Adrenal gland (tissue), 12 donors: ENCODE results near the gene HSD17B14. TPM values are rescaled to one million over a fixed set of nuclear protein-coding genes. Genes with fewer than 3 reads are reported as not detected.

Experiments
- DNase-seq, 7 donors: peaks; one replicate each; pipeline ENCODE4 v3.0.0-alpha.2; 2019 to 2020
- H3K27ac ChIP-seq, 5 donors: fragments of 200-600 bp; sonication (generic) in 4 of 5; 1 replicate in 3 of 5; 2 replicates in 2 of 5; pipeline versions ENCODE4 v1.5.1 to v1.8.0; 2016 to 2020; ENCODE audit warnings: mild to moderate bottlenecking in 1 of 5
- H3K27me3 ChIP-seq: fragments of 200-600 bp; 2 replicates; pipeline ENCODE4 v1.8.0; 2021
- H3K36me3 ChIP-seq, 2 donors: fragments of 200-600 bp; replicated peaks in 1 of 2; 1 replicate in 1 of 2; 2 replicates in 1 of 2; pipeline versions ENCODE4 v1.5.1 to v1.8.0; 2018 to 2022
- H3K4me1 ChIP-seq, 2 donors: fragments of 200-600 bp; replicated peaks in 1 of 2; 1 replicate in 1 of 2; 2 replicates in 1 of 2; pipeline versions ENCODE4 v1.5.1 to v1.8.0; 2018 to 2021
- H3K4me3 ChIP-seq, 4 donors: fragments of 200-600 bp; sonication (generic) in 3 of 4; one replicate each; pipeline ENCODE4 v1.5.1; 2016 to 2018
- H3K9me3 ChIP-seq, 3 donors: fragments of 200-600 bp; sonication (generic) in 1 of 3; replicated peaks in 1 of 3; 1 replicate in 2 of 3; 2 replicates in 1 of 3; pipeline versions ENCODE4 v1.5.1 to v1.8.0; 2016 to 2021
- CTCF ChIP-seq, 6 experiments: fragments of 450-650 bp in 4 of 6; fragments of 200-600 bp in 2 of 6; sonication (generic) in 1 of 6; IDR thresholded peaks; 1 replicate in 5 of 6; 2 replicates in 1 of 6; pipeline versions ENCODE4 v1.5.1 to v1.8.0; 2016 to 2021; ENCODE audit warnings: antibody characterized with exemption in 6 of 6, mild to moderate bottlenecking in 2 of 6, moderate library complexity in 1 of 6
- POLR2A ChIP-seq, 2 donors: fragments of 450-650 bp; IDR thresholded peaks; one replicate each; pipeline ENCODE4 v1.6.1; 2017; ENCODE audit warnings: antibody characterized with exemption in 2 of 2, mild to moderate bottlenecking in 2 of 2, moderate library complexity in 1 of 2
- WGBS, 4 donors: extraction: QIAGEN DNeasy Blood & Tissue Kit in 2 of 4; methylation state at CpG; one replicate each; pipeline versions ENCODE4 v1.1.5 to v1.1.7; 2013 to 2017; 5-methylcytosine and 5-hydroxymethylcytosine counted together
- intact Hi-C, 2 donors: fragments of 100-400 bp; cut with DNase I; formaldehyde crosslinking; loops; one replicate each; pipeline versions ENCODE4 v1.14.1 to v1.15.0; 2022 to 2023
- polyA plus RNA-seq, 3 donors: library from polyadenylated mRNA; stranded (reverse); fragments of 200-250 nt in 2 of 3; fragments of 350-450 nt in 1 of 3; fragmentation: Illumina TruSeq in 1 of 3; extraction: RNeasy Lipid Tissue Mini Kit (QIAGEN cat#74804) in 1 of 3; gene quantifications; one replicate each; pipeline ENCODE4 v1.2.3, GENCODE V29; 2013 to 2014
- total RNA-seq, 9 donors: library from RNA; depleted of rRNA in 4 of 9; stranded (reverse); fragments of >200 nt in 4 of 9; fragments of 120-200 nt in 1 of 9; fragmentation: NEBNext Ultra II Directional in 1 of 9; extraction: Animal tissue kit (Norgen Biotek cat#: 25700) in 1 of 9; gene quantifications; one replicate each; pipeline versions ENCODE4 v1.1.0 to v1.2.4, GENCODE V29; 2013 to 2023
- donor health status: healthy with polysubstance abuse.
- donor health status: Bipolar disorder and iron deficiency.
- donor health status: DM: yes; HTN: yes; CAD: no.
- donor health status: DM: no; HTN: no; CAD: no.
- donor health status: DM: no; HTN: no; CAD: no.
- donor health status: DM: yes; HTN: yes; CAD: no.

The HSD17B14 gene
- total and polyA plus RNA-seq, 12 donors = 7.4 to 178 (median 40.6) TPM

- intact Hi-C loops = loop anchor here in 1 of 2 donors (5.0 kb wide), 1 partner anchor 130 kb away; the partner anchor contains the start of gene FTL
- 42 to 63% (median 45%) methylated on average over 5 to 9 of the region's 9 CpGs for WGBS, 4 donors
- TF ChIP-seq CTCF (IDR thresholded peaks at IDR 0.05) = no peak
- TF ChIP-seq POLR2A (IDR thresholded peaks at IDR 0.05) = no peak
- Histone ChIP-seq H3K27me3 (no peaks in the 10 kb centered on the region), H3K36me3 (peaks cover 0 to 5% of the 10 kb centered on the region in 2 donors), H3K27ac (peak overlapping the region in 3 of 5 donors; percentile 43 to 91 (median 85)), H3K4me3 (no peak overlapping the region), H3K9me3 (no peaks in the 10 kb centered on the region), H3K4me1 (peaks cover 4 to 7% of the 10 kb centered on the region in 2 donors)
- no peak for DNase-seq
These were observed 1.4 kb upstream of the HSD17B14 start for GRCh38 chr19:48837687-48838086.

GRCh38 chr19:48837051-48837524, 797 bp upstream of the HSD17B14 start:
- TF ChIP-seq CTCF (IDR thresholded peaks at IDR 0.05) (no peak), POLR2A (IDR thresholded peaks at IDR 0.05) (peak in 1 of 2 donors; percentile 65)
- WGBS, 4 donors = 9 to 27% (median 16%) methylated on average over 12 to 29 of the region's 29 CpGs
- Histone ChIP-seq H3K4me1 (peaks cover 4 to 7% of the 10 kb centered on the region in 2 donors), H3K36me3 (peaks cover 0 to 10% of the 10 kb centered on the region in 2 donors), H3K9me3 (no peaks in the 10 kb centered on the region), H3K27me3 (no peaks in the 10 kb centered on the region), H3K27ac (peak overlapping the region in 4 of 5 donors; percentile 58 to 91 (median 86)), H3K4me3 (peak overlapping the region in 2 of 4 donors; percentile 65 to 67)
- DNase-seq = peak; percentile 87 to 96 (median 94)
- intact Hi-C loops = loop anchor here in 1 of 2 donors (5.0 kb wide), 1 partner anchor 130 kb away; the partner anchor contains the start of gene FTL

GRCh38 chr19:48835734-48836088, 580 bp downstream of the HSD17B14 start:
- DNase-seq = peak; percentile 95 to 99 (median 97)
- H3K36me3 ChIP-seq = peaks cover 0 to 19% of the 10 kb centered on the region in 2 donors
- WGBS, 4 donors = 4 to 13% (median 7%) methylated on average over 4 to 12 of the region's 12 CpGs
- intact Hi-C loops = loop anchor here (2.0 to 5.0 kb wide), 2 partner anchors 41 to 132 kb away; partner anchors contain the start of gene FTL (in 1 of the 2)
- H3K27ac ChIP-seq = peak overlapping the region in 4 of 5 donors; percentile 39 to 91 (median 86)
- peak overlapping the region in 3 of 4 donors; percentile 62 to 67 (median 65) for H3K4me3 ChIP-seq
- H3K27me3 ChIP-seq = no peaks in the 10 kb centered on the region
- peak in 1 of 2 donors; percentile 86 for TF ChIP-seq POLR2A (IDR thresholded peaks at IDR 0.05)
- peak; percentile 76 to 97 (median 95) for TF ChIP-seq CTCF (IDR thresholded peaks at IDR 0.05)
- H3K9me3 ChIP-seq = no peaks in the 10 kb centered on the region
- H3K4me1 ChIP-seq = peaks cover 4 to 7% of the 10 kb centered on the region in 2 donors

- TF ChIP-seq CTCF (IDR thresholded peaks at IDR 0.05) (no peak), POLR2A (IDR thresholded peaks at IDR 0.05) (no peak)
- Histone ChIP-seq H3K4me3 (no peak overlapping the region), H3K4me1 (peaks cover 4 to 7% of the 10 kb centered on the region in 2 donors), H3K9me3 (no peaks in the 10 kb centered on the region), H3K27ac (no peak overlapping the region), H3K36me3 (peaks cover 0 to 19% of the 10 kb centered on the region in 2 donors), H3K27me3 (no peaks in the 10 kb centered on the region)
- intact Hi-C loops = loop anchor here (2.0 kb wide), 1 partner anchor 39 kb away; no protein-coding TSS in a partner anchor
- WGBS, 4 donors = 61 to 85% (median 68%) methylated on average over 5 of the region's 5 CpGs
- no peak for DNase-seq
These were observed 2.3 kb downstream of the HSD17B14 start for GRCh38 chr19:48833977-48834376.
